RPMI7951 (cell line): ENCODE measurements around the gene C8G. TPM values are rescaled to one million over a fixed set of nuclear protein-coding genes. Genes with fewer than 3 reads are reported as not detected.

Source experiments
- DNase-seq: peaks from one replicate; pipeline ENCODE4 v3.0.0-alpha.2; 2012; ENCODE audit warnings: low read depth
- total RNA-seq: library from RNA; depleted of rRNA; stranded (reverse); fragments of >200 nt; shearing (Covaris generic); gene quantifications from 2 replicates; pipeline ENCODE4 v1.2.3, GENCODE V29; 2014

C8G gene
- total RNA-seq, 1 experiment from 2014 or later: not detected

DNA sequence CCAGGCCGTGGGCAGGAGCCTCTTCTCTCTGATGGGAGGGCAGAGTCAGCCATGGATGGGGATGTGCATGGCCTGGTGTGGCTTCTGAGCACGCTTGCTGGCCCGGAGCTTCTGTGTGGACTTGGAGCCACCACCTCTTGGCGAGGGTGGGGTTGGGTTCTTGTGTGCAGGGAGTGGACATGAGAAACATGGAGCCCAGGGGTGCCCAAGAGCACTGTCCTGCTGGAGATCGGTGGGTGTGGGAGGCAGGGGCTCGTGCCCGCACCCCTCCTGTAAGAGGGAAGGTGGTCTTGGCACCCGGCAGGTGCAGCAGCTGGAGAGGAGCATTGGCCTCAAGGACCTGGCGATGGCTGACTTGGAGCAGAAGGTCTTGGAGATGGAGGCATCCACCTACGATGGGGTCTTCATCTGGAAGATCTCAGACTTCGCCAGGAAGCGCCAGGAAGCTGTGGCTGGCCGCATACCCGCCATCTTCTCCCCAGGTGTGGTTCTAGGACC is 24.3 kb upstream of the C8G start:
- no peak for DNase-seq

DNA sequence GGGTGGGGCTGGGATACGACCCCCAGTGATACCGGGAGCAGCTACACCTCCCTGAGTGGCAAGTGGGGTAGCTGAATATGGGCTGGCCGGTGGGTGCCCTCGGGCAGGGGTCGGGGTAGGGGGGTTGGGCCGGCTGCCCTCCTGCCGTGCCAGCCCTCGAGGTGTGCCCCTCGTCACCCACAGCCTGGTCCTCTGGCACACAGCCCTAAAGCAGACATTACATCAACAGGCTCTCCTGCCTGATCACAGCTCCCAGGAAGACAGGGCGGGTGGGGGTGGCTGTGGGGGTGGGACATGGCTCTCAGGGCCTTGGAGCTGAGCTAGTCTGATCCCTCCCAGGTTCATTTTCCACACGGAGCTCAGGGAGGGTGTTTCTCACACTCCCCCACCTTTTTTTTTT is 23.7 kb upstream of the C8G start:
- DNase-seq: no peak

DNA sequence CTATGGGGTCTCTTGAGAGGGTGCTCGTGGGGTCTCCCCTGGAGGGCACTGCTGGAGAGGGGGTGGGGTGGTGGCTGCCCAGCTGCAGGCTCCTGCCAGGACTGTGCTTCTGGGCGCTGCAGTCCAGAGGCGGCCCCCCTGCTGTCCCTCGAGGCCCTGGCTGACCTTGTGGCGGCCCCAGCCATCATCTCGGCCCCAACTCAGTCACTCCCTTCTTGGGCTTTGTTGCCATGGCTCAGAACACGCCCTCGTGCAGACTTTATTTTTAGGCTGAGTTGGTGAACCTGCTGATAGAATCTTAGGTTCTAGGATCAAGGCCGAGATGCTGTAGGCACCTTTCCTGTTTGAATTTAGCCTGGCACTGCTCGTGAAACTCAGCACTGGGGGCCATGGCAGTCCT is 23.3 kb upstream of the C8G start:
- DNase-seq: no peak

DNA sequence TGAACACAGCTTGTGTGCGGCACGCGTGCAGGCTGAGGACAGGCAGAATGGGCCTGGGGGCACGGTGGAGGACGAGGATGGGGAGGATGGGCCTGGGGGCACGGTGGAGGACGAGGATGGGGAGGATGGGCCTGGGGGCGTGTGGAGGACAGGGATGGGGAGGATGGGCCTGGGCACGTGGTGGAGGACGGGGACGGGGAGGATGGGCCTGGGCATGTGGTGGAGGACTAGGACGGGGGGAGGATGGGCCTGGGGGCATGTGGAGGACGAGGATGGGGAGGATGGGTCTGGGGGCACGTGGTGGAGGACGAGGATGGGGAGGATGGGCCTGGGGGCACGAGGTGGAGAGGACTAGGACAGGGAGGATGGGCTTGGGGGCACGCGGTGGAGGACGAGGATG is 22.5 kb upstream of the C8G start:
- DNase-seq: no peak

DNA sequence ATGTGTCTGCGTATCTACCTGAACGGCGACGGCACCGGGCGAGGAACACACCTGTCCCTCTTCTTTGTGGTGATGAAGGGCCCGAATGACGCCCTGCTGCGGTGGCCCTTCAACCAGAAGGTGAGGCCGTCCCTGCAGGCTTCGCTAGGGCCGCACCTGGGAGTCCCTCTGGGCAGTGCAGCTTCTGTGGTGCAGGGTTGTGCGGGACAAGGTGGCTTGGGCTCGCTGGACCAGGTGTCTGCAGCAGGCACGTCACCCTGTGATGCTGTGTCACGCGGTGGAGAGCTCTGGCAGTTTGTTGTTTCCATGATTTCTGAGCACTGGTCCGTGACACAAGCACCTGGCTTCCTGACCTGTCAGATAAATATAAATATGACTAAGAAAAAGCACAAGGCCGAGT is 21.2 kb upstream of the C8G start:
- DNase-seq: no peak

DNA sequence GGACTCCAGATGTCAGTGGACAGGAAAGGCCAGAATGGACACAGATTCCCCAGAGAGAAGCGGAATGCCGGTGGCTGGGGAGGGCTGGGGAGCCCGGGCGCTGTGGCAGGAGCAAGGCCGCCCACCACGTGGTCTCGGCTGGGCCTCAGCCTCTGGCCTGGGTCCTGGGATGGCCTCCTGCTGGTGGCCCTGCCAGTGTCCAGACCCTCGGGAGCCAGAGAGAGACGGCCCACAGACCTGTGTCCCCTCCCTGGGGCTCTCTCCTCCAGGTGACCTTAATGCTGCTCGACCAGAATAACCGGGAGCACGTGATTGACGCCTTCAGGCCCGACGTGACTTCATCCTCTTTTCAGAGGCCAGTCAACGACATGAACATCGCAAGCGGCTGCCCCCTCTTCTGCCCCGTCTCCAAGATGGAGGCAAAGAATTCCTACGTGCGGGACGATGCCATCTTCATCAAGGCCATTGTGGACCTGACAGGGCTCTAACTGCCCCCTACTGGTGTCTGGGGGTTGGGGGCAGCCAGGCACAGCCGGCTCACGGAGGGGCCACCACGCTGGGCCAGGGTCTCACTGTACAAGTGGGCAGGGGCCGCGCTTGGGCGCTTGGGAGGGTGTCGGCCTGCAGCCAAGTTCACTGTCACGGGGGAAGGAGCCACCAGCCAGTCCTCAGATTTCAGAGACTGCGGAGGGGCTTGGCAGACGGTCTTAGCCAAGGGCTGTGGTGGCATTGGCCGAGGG is 19.5 kb upstream of the C8G start:
- DNase-seq: no peak

DNA sequence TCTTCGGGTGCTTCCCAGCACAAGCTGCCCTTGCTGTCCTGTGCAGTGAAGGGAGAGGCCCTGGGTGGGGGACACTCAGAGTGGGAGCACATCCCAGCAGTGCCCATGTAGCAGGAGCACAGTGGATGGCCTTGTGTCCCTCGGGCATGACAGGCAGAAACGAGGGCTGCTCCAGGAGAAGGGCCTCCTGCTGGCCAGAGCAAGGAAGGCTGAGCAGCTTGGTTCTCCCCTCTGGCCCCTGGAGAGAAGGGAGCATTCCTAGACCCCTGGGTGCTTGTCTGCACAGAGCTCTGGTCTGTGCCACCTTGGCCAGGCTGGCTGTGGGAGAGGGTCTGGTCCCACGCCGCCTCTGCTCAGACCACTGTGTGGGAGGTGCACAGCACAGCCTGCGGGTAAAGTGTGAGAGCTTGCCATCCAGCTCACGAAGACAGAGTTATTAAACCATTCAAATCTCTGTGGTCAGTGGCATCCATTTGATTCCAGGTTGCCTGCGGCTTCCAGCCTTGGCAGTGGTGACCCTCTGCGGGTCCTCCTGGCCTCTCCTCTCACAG is 18.8 kb upstream of the C8G start:
- DNase-seq: no peak

DNA sequence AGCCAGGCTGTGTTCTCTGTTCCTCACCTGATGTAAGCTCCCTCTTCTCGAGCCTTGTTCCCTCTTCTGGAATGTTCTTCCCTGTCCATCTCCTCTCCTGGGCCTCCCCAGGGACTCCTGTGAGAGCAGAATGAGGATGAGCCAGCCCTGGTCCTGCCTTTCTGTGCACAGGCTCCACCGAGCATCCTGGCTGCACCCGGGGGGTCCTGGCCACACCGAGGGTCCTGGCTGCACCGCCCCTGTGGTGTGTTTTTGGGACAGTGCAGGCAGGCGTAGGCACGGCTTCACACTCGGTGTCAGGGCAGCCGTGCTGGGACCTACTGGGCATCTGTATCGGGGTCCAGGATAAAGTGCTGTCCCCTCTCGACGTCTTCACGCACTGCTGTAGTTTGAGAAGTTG is 18.3 kb upstream of the C8G start:
- DNase-seq: no peak

DNA sequence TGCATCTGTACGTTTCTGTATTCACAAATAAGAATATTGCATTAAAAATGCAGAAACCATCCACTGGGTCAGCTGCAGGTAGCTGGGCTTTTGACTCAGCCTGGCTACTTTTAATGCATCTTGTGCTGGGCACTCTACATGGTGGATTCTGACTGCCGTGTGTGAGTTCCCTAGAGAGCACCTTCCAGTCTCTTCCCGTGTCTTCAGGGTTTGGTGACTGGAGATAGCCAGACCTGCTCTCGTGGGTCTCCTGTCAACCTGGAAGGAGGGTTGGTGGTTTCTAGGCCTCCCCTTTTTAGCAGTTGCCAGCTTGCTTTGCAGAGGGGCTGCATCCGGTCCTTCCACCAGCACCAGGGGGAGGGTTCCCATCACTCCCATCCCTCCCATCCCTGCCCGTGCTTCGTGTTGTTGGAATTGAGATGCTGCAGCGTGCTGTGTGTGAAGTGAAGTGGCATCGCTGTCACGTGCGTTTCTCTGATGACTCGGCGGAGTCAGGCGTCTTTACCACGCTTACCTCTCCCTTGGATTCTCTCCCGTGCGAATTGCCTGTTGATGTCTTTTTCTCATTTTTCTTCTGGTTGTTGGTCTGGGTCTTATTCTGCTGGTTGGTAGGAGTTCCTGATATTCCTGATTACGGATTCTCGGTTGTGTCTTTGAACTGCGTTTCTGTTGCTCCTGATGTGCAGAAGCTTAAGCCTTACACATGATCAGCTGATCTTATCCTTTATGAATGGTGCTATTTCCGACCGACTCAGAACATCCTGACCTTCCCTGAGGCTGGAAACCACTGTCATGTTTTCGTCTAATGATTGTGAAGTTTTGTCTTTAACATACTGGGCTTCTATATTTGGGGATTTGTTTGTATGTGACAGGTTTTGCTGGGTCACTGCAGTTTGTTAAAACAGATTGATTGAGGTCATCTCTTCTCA is 17.4 kb upstream of the C8G start:
- DNase-seq: peak; percentile 68

DNA sequence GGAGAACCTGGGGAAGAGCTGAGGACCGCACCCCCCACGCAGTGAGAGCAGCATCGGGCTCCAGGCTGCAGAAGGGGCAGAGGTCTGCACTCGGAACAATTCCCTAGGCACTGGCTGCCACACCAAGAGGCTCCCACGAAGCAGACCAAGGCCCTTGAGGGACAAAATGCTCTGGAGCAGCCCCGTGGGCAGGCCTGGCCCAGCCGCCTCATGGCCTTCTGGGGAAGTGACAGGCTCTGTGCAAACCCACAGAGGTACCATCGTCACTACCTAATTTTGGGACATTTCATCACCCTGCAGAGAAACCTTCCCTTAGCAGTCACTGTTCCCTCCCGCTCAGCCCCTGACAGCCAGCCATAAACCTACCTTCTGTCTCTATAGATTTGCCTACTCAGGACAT is 16.5 kb upstream of the C8G start:
- DNase-seq: no peak

DNA sequence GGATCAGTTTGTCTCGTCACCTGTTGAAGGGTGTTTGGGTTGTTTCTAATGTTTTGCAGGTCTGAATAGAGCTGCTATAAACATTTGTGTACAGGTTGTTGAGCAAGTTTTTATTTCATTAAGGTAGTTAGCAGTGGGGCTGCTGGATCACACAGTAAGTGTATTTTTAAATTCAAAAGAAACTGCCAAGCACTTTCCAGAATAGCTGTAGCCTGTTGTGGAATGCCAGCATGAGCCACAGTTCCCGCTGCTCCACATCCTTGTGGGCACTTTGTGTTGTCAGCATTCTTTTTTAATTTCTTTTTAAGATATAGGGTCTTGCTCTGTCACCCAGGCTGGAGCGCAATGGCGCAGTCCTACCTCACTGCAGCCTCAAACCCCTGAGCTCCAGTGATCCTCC is 15.0 kb upstream of the C8G start:
- no peak for DNase-seq

DNA sequence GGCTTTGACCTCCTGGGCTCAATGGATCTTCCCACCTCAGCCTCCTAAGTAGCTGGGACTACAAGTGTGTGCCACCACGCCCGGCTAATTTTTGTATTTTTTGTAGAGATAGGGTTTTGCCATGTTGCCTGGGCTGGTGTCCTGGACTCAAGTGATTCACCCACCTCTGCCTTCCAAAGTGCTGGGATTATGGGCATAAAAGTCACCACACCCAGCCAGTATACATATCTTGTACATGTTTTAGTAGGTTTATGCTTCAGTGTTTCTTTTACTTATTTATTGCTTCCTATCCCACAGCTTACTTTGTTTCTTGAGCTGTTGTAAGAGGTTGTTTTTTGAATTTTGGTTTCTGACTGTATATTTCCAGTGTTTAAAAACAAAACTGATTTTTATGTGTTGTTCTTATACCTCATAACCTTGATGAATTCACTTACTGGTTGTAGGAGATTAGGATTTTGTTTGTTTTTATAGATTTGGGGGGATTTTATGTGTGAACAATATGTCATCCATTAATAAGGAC is 13.4 kb upstream of the C8G start:
- no peak for DNase-seq

DNA sequence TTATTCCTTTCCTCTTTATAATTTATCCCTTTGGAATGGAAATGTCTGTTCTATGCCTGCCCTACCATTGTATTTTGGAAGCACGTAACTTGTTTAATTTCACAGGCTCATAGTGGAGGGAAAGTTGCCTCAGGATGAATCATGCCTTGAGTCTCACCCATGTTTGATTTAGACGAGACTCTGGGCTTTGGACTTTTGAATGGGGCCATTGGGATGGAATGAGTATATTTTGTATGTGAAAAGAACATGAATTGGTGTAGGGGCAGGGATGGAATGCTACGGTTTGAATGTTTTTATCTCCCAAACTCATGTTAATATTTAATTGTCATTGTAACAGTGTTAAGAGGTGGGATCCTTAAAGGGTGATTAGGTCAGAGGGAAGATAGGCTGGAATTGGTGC is 10.8 kb upstream of the C8G start:
- no peak for DNase-seq

DNA sequence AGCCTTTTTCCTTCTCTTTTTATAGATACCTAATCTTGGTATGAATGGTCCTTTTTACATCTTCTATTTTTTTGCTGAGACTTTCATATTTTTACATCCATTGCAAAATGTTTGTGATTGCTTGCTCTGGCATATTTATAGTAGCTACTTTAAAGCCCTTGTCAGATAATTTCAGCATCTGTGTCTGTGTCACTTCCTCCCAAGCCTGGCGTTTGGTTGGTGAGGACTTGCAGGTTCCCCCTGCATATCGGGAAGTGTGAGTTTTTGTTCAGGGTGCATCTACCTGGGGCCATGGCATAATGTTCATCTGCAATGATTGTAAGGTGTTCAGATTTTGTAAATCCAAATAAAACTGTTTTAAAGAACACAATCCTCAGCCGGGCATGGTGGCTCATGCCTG is 9.4 kb upstream of the C8G start:
- no peak for DNase-seq

DNA sequence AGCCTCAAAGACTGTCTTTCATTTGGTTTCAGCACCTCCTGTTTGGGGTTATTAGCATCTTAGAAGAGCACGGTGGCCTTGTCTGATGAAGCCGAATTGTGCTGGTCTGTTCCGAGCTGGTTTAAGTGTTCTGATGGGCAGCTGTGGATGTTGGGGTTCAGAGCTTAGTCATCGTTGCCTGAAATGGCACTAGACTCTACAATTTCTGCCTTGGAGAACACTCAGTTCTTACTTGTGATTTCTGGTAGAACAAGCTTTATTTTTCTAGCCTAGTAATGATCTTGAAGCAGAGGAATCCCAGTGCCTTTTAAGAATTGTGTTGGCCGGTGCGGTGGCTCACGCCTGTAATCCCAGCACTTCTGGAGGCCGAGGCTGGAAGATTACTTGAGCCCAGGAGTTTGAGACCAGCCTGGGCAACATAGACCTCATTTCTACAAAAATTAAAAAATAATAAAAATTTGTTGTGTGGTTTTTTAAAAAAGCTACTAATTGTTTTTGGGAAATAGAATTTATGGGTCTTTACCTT is 8.3 kb upstream of the C8G start:
- DNase-seq: no peak

DNA sequence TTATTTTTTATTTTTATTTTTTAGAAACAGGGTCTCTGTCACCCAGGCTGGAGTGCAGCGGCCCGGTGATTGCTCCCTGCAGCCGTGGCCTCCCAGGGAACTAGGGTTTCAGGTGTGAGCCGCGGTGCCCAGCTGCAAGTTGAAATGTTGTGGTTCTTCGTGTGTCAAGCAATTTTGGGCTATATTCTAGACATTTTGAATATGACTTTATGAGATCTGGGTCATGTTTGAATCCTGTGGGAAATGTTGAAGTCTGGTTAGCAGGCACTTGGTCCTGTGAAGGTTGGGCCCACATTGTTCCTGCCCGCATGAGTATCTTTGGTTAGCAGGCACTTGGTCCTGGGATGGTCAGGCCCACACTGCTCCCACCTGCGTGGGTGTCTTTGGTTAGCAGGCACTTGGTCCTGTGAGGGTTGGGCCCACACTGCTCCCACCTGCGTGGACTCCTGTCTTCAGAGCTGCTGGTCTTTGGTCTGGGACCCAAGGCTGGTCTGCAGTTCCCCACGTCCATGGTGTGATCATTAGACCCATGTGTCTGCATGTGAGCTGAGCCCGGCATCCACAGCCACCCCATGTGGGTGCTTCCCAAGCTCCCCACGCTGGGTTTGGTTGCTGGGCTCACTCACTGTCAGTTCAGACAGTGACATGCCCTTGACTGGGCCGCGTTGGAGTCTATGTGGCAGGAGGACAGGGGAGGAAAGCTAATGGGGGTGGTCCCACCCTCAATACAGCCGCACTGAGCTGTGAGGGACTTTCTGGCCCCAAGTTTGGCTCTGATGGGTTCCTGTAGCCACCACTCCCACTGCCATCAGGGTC is 7.6 kb upstream of the C8G start:
- DNase-seq: no peak

DNA sequence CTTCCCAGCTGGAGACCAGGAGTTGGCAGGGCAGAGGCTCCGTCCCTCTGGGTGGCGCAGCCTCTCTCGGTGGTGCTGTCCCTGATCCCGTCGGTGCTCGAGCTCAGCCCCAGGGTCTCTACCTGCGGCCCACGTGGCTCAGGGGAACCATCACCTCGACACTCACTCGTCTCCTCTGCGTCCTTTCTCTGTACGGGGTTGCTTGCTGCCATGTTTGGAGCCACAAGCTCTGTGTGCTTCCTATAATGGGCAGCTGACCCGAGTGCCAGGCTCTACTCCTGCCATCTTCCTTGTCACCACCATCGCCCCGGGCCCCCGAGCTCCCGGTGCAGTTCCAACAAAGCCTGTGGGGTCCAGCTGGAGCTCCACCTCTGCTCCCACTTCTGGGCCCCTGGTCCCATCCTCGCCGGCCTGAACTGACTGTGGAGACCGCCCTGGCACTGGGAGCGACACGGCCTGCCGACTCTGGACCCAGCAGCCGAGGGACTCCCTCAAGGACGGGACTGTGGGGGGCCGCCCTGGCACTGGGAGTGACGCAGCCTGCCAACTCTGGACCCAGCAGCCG is 5.5 kb upstream of the C8G start:
- DNase-seq: no peak

DNA sequence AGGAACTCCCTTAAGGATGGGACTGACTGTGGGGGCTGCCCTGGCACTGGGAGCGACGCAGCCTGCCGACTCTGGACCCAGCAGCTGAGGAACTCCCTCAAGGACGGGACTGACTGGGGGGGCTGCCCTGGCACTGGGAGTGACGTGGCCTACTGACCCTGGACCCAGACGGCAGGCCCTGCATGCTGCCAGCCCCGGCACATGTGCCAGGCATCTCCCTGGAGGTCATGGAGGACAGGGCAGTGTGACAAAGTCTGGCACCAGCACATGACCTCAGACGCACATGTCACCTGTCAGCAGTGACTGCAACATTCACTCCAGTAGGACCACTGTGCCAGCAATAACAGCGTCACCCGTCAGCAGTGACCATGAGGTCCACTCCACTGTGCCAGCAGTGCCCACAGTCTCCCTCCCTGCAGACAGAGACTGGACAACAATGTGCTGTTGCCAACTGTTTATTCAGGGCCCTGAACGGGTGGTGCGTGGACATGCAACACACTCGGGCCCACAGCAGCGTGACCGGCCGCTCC is 5.0 kb upstream of the C8G start:
- DNase-seq: no peak

DNA sequence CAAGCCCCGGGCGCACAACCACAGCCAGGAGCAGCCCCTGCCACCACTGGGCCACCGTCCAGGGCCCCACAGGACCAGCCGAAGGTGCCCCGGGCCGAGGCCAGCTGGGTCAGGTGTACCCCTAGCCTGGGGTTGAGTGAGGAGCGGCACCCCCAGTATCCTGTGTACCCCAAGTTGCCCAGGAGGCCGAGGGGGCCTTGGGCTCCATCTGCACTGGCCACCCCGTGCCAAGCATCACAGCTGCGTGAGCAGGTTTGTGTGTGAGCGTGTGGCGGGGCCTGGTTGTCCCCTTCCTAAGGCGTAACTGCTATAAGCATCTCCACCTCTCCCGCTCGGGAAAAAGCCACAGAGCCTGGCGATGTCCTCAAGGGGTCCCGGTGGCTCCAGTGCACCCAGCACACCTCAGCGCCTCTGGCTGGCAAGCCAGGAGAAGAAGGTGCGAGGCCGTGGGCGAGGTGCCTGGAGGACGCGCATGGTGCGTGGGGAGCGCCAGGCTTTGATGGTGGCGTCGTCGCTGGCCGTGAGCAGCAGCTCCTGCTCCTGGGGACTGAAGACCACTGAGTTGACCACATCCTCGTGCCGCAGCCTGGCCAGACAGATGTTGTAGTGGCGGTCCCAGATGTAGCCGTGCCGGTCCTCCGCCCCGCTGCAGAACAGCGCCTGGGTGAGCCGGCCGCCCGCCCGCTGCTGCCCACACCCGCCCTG is 4.4 kb upstream of the C8G start:
- no peak for DNase-seq
